Activated T-cell treated with anti-CD3 and anti-CD28 coated beads for 1 hour (primary cell): ENCODE measurements around the gene FKRP.

Experiments used
- DNase-seq: peaks from one replicate; pipeline ENCODE4 v3.0.0-alpha.2; 2020; ENCODE audit warnings: low read depth

Gene FKRP

GRCh38 chr19:46732172-46732938, 13.5 kb upstream of the FKRP start:
- DNase-seq, result no peak

GRCh38 chr19:46732966-46733689, 12.7 kb upstream of the FKRP start:
- no peak for DNase-seq

DNA sequence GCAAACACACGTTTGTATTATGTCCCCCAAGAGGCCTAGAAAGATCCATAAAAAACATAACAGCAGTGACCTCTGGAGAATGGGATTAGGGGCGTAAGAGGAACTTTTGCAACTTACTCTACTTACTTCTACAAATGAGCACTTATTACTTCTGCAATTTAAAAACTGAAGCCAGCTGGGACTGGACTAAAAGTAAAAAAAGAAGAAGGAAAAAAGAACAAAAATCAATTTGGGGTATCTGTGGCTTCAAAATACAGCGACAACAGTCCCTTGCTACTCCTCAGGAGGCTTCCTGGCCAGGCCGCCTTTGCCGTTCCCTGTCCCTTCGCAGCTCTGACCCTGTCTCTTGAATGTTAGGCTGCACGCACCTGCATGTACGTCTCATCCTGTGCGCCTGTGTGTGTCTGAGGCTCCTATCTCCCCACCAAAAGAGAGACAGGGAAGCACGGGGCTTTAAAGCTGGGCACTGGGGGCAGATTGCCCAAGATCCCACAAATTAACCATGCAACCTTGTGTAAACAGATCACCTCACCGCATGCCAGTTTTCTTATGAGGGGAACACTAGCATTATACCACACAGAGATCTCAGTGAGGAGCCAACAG, 12.1 kb upstream of the FKRP start:
- DNase-seq, result no peak

GRCh38 chr19:46736531-46737297, 9.1 kb upstream of the FKRP start:
- no peak for DNase-seq

GRCh38 chr19:46737298-46737654, 8.6 kb upstream of the FKRP start:
- DNase-seq, result no peak

DNA sequence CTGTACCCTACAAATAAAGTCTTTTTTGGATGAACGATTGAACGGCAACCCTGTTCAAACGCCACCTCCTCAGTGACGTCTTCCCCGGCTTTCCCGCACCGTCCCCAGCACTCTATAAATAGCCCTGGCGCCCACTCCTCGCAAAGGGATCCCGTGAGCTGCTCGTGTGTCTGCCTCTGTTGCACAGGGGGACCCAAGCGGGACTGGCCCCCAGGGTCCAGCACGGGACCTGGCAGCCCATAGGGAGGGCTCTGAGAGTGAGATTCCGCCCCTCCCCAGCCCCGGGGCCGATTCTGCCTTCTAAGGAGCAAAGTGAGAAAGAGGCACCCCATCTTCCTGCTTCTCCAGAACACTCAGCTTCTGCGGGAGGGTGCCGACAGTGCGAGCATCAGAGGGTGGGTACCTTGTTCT, 8.1 kb upstream of the FKRP start:
- DNase-seq, result no peak

DNA sequence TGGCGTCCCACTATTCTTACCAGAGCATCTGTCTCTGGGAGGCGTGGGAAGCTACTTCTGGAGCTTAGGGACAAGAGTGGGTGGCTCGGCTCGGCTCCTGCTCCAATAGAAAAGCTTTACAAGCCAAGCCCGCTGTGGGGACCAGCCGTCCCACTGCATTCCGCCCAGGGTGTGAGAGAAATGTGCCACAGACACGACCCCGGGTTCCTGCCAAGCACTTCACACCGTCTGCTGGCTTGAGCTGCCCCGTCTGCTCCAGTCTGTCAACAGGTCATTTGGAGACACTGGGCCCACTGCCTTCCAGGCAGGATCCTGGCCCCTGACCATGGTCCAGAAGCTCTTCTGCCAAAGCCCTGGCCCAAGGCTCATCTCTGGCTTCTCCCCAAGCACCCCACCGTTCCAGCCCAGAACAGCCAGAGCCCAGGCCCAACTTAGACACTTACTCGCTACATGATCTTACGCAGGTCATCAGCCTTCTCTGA, 6.5 kb upstream of the FKRP start:
- no peak for DNase-seq

GRCh38 chr19:46741447-46741846, 4.4 kb upstream of the FKRP start:
- no peak for DNase-seq

DNA sequence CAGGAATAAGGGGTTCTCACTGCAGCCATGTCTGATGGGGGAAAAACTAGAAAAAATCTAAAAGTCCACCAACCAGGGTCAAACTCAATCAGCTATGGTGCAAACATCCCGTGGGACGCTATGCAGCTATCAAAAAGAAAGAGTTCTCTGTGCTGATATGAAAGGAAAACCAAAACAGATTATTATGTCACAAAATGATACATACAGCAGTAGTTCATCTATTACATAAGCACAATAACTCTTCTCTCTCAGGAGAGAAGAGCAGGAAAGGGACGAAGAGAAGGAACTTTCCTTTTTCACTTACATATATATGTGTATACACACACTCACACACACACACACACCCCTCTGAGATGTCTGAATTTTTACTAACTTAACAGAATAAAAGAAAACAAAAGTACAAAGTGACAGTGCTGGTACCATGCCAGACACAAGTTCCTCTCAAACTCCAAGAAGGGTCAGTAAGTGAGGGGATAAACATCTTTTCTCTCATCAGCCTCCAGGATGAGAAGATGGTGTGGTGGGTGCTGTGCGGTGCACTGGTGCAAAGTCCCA, 2.9 kb upstream of the FKRP start:
- DNase-seq, result no peak

DNA sequence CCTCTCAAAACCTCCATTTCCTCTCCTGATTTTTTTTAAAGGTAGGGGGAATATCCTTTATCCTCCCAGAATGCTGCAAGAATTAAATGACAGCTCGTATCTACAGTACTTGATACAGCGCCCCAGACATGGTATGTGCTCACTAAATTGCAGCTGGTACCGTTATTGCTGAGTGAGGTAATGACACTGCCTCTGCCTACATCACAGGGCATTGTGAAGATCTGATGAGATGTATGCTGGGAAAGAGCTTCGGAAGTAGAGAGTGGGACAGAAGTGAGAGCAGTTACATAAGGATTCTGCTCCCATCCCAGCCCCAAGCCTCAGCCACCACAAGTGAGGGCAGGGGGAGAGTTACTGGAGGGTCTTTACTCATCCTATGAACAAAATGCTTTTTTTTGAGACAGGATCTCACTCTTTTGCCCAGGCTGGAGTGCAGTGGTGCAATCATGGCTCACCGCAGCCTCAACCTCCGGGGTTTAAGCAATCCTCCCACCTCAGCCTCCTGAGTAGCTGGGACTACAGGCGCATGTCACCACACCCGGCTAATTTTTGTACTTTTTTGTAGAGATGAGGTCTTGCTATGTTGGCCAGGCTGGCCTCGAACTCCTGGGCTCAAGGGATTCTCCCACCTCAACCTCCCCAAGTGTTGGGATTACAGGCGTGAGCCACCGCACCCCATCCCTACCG, 1.7 kb upstream of the FKRP start:
- no peak for DNase-seq

DNA sequence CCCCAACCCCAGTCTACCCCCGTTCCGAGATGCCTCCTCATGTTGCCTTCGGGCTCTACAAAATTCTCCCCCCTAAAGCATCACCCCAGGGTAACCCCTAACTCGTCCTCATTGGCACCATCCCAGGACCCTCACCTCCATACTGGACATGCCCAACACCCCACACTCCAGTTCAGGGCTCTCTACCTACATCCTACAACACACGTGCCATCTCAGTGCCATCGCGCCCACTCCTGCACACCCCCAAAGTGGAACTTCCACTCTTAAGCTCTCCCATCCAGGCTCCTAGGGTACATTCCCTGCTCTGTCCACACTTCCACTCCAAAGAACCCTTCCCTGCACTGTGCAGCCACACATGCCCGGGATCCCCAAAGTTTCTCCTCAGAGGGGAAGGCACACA, 827 bp upstream of the FKRP start:
- no peak for DNase-seq

GRCh38 chr19:46746281-46747057, 612 bp downstream of the FKRP start, which contains the start of gene STRN4:
TSS of gene STRN4 (minus strand) at chr19:46746450. CDS start at chr19:46746430, 20 bp downstream.
- DNase-seq, result peak; percentile 55

DNA sequence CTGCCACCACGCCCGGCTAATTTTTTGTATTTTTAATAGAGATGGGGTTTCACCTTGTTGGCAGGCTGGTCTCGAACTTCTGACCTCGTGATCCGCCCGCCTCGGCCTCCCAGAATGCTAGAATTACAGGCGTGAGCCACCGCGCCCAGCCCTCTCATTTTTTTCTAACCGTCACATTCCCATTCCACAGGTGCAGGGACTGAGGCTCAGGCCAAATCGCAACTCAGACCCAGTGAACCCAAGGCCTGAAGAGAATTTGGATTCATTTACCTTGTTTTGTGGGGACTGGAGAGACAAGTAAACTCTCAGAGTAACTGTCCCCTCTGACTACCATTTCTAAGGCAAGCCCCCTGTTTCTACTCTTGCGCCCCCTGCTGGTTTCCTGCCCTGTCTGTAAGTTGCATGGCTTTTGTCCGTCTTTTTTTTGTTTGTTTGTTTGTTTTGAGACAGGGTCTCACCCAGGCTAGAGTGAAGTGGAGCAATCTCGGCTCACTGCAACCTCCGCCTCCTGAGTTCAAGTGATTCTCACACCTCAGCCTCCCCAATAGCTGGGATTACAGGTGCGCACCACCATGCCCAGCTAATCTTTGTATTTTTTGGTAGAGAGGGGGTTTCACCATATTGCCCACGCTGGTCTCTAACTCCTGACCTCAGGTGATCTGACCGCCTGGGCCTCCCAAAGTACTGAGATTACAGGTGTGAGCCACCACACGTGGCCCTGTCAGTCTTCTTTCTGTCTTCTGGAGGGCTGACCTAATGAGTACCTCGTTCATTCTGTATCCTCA, 2.7 kb downstream of the FKRP start:
- peak; percentile 74 for DNase-seq

DNA sequence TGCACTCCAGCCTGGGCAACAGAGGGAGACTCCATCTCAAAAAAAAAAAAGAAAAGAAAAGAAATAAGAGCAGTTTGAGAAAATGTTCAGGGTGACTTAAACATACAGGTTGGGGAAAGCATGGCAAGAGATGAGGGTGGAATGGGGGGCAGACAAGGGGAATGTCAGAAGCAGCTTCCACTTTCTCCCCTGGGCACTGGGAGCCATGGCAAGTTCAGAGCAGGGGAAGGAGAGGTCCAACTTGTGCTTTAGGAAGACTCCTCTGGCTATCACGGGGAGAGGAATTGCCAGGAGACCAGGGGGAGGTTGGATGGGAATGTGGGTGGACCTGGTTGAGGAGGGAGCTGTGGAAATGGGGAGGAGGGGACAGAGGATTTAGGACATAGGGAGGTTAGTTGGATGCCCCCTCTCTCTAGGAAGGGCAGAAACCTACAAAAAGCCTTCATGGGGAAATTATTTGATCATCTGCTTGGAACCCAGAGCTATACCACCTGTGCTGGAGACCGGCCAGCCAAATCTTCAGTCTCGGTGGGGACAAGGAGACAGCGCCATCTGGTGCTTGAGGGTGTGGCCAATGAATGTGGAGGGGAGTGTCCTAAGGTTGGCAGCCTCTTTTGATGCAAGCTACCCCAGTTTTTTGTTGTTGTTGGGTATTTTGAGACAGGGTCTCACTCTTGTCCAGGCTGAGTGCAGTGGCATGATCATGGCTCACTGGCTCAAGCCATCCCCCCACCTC, 7.7 kb downstream of the FKRP start:
- peak; percentile 60 for DNase-seq

DNA sequence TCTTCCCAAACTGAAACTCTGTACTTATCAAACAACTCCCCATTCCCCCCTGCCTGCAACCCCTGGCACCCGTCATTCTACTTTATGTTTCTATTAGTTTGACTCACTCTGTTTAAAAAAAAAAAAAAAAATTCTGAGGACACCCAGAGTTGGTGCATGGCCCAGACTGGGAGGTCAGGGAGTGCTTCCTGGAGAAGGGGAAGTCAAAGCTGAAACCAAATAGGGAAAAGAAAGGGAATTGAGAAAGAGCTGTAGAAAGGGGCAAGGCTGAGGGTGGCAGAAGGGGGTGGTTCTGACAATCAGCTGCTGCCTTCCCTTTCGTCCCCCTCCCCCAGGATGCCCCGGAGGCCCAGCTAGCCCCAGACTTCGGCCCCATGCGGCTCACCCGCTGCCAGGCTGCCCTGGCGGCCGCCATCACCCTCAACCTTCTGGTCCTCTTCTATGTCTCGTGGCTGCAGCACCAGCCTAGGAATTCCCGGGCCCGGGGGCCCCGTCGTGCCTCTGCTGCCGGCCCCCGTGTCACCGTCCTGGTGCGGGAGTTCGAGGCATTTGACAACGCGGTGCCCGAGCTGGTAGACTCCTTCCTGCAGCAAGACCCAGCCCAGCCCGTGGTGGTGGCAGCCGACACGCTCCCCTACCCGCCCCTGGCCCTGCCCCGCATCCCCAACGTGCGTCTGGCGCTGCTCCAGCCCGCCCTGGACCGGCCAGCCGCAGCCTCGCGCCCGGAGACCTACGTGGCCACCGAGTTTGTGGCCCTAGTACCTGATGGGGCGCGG, 9.4 kb downstream of the FKRP start:
- no peak for DNase-seq

DNA sequence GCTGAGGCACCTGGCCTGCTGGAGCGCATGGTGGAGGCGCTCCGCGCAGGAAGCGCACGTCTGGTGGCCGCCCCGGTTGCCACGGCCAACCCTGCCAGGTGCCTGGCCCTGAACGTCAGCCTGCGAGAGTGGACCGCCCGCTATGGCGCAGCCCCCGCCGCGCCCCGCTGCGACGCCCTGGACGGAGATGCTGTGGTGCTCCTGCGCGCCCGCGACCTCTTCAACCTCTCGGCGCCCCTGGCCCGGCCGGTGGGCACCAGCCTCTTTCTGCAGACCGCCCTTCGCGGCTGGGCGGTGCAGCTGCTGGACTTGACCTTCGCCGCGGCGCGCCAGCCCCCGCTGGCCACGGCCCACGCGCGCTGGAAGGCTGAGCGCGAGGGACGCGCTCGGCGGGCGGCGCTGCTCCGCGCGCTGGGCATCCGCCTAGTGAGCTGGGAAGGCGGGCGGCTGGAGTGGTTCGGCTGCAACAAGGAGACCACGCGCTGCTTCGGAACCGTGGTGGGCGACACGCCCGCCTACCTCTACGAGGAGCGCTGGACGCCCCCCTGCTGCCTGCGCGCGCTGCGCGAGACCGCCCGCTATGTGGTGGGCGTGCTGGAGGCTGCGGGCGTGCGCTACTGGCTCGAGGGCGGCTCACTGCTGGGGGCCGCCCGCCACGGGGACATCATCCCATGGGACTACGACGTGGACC, 10.1 kb downstream of the FKRP start:
- no peak for DNase-seq

DNA sequence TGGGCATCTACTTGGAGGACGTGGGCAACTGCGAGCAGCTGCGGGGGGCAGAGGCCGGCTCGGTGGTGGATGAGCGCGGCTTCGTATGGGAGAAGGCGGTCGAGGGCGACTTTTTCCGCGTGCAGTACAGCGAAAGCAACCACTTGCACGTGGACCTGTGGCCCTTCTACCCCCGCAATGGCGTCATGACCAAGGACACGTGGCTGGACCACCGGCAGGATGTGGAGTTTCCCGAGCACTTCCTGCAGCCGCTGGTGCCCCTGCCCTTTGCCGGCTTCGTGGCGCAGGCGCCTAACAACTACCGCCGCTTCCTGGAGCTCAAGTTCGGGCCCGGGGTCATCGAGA, 10.7 kb downstream of the FKRP start:
- DNase-seq, result no peak

DNA sequence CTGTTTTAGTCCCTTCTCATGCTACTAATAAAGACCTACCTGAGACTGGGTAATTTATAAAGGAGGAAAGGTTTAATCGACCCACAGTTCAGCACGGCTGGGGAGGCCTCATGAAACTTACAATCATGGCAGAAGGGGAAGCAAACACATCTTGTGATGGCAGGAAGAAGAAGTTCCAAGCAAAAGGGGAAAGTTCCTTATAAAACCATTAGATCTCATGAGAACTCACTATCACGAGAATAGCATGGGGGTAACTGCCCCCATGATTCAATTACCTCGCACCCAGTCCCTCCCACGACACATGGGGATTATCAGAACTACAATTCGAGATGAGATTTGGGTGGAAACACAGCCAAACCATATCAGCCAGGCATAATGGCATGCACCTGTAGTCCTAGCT, 13.3 kb downstream of the FKRP start:
- DNase-seq, result no peak
